ELR (cell line): ENCODE results near the gene TSPEAR.
"Not testable (repeated sequence)": the region's sequence is repeated elsewhere in the genome, so short reads cannot be mapped to it uniquely, and the experiment has no call there.

Experiments
- DNase-seq: peaks from one replicate; pipeline ENCODE4 v3.0.0-alpha.2; 2015; ENCODE audit warnings: low read depth

Gene TSPEAR

GRCh38 chr21:44650973-44651675 is 60.2 kb downstream of the TSPEAR start:
- no peak for DNase-seq

- no peak for DNase-seq
Measured at GRCh38 chr21:44650265-44650972, 61.0 kb downstream of the TSPEAR start.

DNA sequence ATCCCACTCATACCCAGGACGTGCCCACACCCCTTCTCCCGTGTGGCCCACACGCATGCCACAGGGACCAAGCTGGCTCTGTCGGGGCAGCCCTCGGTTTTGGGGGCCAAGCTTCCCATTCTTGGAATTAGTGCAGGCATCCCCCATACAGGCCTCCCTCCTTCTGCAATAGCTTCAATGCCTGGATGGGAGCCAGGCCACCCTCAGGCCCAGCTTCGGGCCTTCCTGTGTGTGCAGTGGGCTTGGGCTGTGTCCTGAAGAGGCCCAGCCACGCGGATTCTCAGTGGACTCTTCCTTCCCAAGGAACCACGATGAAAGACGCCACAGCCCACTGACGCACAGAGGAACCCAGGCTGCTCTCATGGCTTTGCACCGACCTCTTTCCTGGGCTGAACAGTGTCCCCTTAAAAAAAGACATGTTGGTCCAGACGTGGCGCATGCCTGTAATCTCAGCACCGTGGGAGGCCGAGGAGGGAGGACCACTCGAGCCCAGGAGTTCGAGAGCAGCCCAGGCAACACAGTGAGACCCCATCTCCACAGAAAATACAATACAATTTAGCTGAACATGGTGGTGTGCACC is 61.8 kb downstream of the TSPEAR start:
- DNase-seq, result no peak

DNA sequence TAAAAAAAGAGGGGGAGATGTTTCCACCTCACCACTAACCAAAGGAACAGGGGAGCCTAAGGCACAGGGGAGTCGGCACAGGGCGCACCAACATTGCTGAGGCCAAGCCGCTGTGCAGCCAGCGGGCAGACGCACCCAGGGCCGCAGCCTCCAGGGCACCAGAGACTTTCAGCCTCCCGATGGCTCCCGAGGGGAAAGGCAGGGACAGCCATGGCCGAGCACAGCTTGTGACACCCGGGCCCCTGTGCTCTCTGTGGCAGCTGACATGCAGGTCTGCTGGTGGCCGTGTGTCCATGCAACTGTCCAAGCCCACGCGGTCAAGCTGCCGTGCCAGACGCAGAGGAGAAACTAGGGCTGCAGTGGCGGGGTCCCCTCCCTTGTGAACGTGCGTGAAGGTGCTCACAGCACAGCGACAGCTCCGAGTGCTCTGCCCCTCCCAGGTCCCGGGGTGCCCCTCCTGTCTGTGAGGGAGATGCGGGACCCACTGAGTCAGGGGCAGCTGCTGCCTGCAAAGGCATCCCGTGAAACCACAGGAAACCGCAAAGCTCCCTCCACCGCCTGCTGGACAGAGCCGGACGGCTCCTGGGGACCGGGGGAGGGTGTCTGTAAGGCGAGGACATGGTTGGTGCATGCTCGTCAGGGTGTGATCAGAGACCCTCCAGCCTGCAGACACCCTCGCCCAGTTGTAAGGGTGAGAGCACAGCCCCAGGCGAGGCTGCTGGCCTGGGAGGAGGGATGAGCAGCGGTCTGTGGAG is 62.6 kb downstream of the TSPEAR start:
- no peak for DNase-seq

GRCh38 chr21:44647222-44647552 is 64.2 kb downstream of the TSPEAR start:
- no peak for DNase-seq

GRCh38 chr21:44646366-44647221 is 64.8 kb downstream of the TSPEAR start, which contains the start of gene KRTAP10-11:
Gene KRTAP10-11 (plus strand): TSS chr21:44646414. CDS start chr21:44646459, 45 bp downstream.
- DNase-seq, result not testable (repeated sequence)

DNA sequence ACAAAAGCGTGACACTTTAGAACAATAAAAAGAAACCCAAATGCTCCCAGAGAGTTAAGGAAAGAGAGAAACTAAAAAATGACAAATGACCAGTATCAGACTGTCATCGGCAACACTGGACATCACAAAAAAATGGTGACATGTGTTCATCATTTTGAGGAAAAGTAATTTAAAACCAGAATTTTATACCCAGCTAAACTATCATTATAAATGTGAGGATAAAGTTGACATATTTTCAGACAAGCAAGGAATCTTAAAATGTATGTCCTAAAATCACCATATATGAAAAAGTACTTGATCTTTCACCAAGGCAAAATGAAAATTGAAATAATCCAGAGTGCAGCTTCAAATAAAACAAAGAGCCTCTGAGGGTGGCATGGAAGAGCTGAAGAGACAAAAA is 66.5 kb downstream of the TSPEAR start:
- no peak for DNase-seq

- no peak for DNase-seq
Measured at GRCh38 chr21:44643741-44644310, 67.5 kb downstream of the TSPEAR start.

DNA sequence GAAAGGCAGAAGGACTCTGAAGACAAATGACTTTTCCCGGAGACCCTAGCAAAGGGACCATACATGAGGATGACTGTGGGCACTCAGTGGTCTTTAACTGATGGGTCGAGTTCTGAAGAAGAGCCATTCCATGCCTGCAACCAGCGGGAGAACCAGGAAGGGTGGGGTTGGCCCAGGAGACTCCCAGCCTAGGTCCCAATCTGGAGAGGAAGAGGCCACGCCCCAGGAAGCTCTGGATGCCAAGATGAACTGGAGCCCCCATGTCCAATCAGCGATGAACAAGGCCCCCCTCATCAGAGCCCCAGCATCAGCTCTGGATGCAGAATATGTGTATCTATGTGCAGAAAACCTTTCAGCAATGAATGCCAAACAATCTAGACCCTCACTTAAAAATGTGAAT is 70.6 kb downstream of the TSPEAR start:
- no peak for DNase-seq

DNA sequence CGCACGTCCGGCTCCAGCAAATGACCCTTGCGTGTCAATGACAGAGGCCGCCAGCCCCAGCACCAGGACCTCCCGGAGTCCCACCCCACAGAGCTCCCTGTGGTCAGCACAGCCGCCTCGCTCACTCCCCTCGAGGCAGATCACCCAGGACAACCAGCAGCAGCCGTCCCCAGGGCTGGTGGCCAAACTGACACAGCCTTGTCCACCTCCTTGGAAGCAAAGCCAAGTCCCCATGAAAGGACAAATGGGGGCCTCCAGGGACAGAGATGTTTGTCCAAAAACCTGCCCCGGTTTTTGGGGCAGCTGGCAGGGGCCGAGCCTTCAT is 72.1 kb downstream of the TSPEAR start:
- no peak for DNase-seq

DNA sequence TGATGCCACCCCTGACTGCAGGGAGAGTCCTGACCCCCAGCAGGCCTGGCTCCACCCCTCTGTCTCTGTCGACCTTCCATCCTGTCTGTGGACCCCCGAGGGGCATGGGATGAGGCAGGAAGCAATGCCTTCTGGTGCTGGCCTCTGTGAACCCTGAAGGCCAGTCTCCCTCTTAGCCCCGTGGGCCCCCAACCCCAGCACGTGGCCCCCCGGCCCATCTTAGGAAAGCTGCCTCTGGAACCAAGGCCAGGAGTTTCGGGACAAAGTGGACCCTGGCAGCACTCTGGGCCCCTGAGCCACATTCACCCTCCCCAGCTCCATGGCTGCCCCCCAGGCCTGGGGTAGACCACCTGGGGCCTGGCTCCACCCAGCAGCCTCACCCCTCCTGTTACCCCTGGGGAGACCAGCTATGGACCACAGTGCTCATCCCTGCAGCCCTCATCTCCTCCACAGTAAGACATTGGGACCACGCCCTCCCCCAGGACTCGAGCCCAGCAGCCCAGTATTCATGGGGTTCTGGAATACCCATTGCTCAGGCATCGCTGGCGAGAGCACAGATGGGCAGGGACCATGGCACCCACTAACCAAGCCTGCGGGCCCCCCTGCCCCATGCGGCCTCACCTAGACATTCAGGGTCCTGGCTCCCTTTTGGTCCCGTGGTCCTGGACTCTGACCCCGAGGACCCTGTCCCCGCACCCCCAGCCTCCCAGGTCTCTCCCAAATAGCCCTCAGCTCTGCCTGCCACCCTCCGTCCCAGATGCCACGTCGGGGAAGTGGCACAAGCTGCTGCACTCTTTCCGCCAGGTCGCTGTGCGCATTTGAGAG is 72.7 kb downstream of the TSPEAR start:
- DNase-seq, result not testable (repeated sequence)

DNA sequence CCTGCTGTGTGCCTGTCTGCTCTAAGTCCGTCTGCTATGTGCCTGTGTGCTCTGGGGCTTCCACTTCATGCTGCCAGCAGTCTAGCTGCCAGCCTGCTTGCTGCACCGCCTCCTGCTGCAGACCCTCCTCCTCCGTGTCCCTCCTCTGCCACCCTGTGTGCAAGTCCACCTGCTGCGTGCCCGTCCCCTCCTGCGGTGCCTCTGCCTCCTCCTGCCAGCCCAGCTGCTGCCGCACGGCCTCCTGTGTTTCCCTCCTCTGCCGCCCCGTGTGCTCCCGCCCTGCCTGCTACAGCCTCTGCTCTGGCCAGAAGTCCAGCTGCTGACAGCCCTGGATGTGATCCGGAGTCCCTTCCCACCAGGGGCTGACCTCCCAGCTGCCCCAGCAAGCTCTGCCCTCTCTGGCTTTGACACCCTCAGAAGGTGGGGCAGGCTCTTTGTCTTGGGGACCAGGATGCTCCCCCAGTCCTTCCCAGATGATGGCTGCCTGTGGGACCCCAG is 73.5 kb downstream of the TSPEAR start:
- DNase-seq, result not testable (repeated sequence)

DNA sequence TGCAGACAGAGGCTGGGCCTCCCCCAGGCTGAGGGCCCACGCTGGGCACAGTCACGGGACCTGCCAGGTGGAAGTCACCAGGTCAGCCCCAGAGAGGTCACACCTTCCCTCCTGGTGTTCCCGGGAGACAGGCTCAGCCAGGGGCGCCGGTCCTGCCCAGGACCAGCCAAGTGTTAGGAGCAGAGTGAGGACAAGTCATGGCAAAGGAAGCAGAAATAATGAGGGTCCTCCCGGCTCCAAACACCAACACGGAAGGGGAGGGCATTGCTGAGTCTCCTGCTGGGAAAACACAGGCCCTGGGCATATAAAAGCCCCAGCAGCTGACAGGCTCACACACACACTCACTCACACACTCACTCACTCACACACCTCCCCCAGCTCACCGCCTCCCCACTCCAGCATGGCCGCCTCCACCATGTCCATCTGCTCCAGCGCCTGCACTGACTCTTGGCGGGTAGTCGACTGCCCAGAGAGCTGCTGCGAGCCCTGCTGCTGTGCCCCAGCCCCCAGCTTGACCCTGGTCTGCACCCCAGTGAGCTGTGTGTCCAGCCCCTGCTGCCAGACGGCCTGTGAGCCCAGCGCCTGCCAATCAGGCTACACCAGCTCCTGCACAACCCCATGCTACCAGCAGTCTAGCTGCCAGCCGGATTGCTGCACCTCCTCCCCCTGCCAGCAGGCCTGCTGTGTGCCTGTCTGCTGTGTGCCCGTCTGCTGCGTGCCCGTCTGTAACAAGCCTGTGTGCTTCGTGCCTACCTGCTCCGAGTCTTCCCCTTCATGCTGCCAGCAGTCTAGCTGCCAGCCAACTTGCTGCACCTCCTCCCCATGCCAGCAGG is 74.1 kb downstream of the TSPEAR start, which contains the start of gene KRTAP10-10:
Gene KRTAP10-10, plus strand, starts transcription at position 339 of the 833 bp plus-strand sequence. Its CDS starts 62 bp downstream, at position 401.
- no peak for DNase-seq

DNA sequence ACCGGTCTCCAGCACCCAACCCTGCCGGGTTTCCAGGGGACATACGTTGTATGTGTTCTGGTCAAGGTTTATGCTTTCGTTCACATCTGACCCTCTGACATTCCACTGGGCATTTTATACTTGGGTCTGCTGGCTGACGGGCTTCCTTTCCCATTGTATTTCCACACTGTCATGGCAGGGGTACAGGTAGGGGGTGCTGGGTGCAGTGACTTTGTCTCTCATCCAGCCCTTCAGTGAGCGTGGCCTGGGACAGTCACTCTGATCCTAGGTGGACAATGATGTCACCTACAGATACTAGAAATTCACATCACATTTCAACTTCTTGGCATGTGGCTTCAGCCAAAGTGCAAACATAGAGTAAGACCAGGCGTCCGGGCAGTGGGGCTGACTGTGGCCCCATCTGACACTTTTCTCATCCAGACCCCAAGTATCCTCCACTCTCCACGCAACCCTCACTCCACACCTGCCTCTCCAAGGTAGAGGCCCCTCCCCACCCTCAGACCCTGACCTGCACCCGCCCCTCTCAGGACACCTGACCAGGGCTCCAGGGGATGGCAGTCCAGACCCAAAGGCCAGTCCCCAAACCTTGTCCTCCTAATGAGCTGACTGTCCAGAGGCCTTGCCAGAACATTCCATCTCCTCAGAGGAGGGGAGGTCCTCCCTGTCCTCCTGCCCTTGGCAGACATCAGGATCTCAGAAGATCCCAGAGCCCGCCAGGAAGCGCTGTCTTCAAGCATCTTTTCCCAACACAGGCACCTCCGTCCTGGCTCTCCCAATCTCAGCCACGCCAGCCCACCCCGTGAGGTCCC is 75.0 kb downstream of the TSPEAR start:
- no peak for DNase-seq

DNA sequence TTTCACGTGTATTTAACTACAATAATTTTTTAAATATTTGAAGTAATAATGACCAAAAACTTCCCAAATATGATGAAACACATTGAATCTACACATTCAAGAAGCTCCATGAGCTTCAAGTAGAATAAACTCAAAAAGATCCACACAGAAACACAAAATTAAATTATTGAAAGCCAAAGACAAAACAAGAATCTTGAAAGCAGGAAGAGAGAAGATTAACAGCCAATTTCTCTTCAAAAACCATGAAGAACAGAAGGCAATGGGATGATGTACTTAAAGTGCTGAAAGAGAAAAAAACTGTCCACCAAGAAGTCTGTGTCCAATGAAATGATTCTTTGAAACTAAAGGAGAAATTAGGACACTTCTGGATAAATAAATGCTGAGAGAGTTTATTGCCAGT is 79.3 kb downstream of the TSPEAR start:
- DNase-seq, result no peak

DNA sequence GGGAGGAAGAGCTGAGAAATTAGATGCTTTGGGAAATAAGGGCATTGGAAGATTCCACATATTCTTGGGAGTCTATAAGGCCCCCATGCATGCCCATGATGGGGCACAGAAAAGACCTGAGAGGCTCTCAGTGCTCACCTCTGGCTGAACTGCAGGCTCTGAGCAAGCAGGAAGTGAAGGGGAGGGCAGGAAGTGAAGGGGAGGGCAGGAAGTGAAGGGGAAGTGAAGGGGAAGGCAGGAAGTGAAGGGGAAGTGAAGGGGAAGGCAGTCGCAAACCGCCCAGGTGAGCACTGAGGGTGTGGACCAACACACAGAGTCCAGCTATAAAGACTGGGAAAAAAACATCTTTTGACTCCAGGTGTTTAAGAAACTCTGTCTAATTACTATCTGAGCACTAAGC is 80.9 kb downstream of the TSPEAR start:
- DNase-seq, result no peak

DNA sequence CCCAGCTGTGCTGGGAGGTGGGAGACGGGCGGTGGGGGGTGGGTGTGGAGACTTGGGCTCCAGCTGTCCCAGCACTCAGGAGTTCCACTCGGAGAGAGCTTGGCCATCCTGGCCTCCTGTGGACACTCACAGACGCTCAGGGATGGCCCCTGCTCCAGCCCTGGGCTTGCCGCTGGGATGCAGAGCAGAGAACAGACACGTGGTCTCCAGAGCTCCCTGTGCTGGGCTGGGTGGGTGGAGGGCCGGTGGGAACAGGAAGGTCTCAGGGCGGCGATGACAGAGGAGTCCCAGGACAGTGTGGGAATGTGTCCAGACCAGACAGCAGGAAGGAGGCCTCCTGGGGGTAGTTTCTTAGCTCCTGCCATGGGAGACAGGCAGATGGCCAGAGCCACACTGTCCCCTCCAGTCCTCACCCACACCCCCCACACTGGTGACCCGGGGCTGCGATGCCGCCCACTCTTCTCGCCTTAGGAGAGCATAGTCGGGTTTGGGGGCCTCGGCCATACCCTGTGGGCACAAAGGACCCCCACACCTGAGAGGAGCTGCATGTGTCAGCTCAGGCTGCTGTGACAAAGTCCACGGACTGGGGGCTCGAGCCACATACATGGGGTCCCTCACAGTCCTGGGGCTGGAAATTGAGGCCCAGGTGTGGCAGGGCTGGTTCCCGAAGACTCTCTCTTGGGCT is 82.5 kb downstream of the TSPEAR start:
- no peak for DNase-seq

DNA sequence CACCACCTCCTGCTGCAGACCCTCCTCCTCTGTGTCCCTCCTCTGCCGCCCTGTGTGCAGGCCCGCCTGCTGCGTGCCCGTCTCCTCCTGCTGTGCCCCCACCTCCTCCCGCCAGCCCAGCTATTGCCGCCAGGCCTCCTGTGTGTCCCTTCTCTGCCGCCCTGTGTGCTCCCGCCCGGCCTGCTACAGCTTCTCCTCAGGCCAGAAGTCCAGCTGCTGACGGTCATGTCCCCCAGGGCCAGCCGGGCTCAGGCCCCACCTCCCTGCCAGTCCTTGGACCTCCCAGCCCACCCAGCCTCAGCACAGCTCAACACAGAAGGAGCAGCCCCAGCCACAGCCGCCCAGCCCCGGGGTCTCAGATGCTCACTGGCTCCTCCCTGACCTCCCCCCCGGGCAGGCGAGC is 83.5 kb downstream of the TSPEAR start:
- DNase-seq, result not testable (repeated sequence)
